CD4-positive, alpha-beta memory T cell (primary cell): ENCODE measurements around the gene KCNIP1. TPM values are rescaled to one million over a fixed set of nuclear protein-coding genes. Genes with fewer than 3 reads are reported as not detected.

ENCODE experiments used
- CTCF ChIA-PET: fragments of 350-600 bp; sonication (Branson Sonifier 250); formaldehyde crosslinking; loops from one replicate; lab custom pipeline; 2021; ENCODE audit warnings: inconsistent platforms; ENCODE audit not compliant: partially characterized antibody; lab: Charles Lee
- POLR2A ChIA-PET: fragments of 350-600 bp; sonication (Branson Sonifier 250); formaldehyde crosslinking; loops from one replicate; lab custom pipeline; 2021; ENCODE audit not compliant: partially characterized antibody; lab: Charles Lee
- DNase-seq, 5 donors: peaks; one replicate each; pipeline versions ENCODE4 v3.0.0 to v3.0.0-alpha.2; 2020 to 2022; ENCODE audit warnings: mixed read lengths in 1 of 5
- H3K27ac ChIP-seq: one replicate; pipeline ENCODE4 v1.7.0; 2013; ENCODE audit warnings: low read depth, low read length
- H3K27me3 ChIP-seq: 2 replicates; pipeline ENCODE4 v1.7.0; 2013; ENCODE audit warnings: mild to moderate bottlenecking, low read length, moderate library complexity; ENCODE audit not compliant: insufficient read depth
- H3K36me3 ChIP-seq: 2 replicates; pipeline ENCODE4 v1.7.0; 2013; ENCODE audit warnings: mild to moderate bottlenecking, low read length, moderate library complexity; ENCODE audit not compliant: insufficient read depth
- H3K4me1 ChIP-seq: 2 replicates; pipeline ENCODE4 v1.7.0; 2013; ENCODE audit warnings: mild to moderate bottlenecking, low read length, moderate library complexity; ENCODE audit not compliant: insufficient read depth
- H3K4me3 ChIP-seq, 2 donors: one replicate each; pipeline ENCODE4 v1.7.0; 2013; ENCODE audit warnings: low read length in 2 of 2, mild to moderate bottlenecking in 1 of 2
- H3K9me3 ChIP-seq, 2 donors: one replicate each; pipeline ENCODE4 v1.7.0; 2013; ENCODE audit warnings: low read length in 2 of 2, control low read depth in 1 of 2; ENCODE audit not compliant: control insufficient read depth in 1 of 2
- H3K27ac Mint-ChIP-seq, 7 donors: one replicate each; pipeline ENCODE4 v1.8.0; 2020 to 2021; ENCODE audit warnings: mixed read lengths in 7 of 7, mild to moderate bottlenecking in 6 of 7, inconsistent platforms in 3 of 7, moderate library complexity in 3 of 7
- H3K27me3 Mint-ChIP-seq, 2 donors: one replicate each; pipeline ENCODE4 v1.8.0; 2020 to 2021; ENCODE audit warnings: mixed read lengths in 2 of 2
- H3K36me3 Mint-ChIP-seq, 2 donors: one replicate each; pipeline ENCODE4 v1.8.0; 2020 to 2021; ENCODE audit warnings: mixed read lengths in 2 of 2, inconsistent platforms in 1 of 2, mild to moderate bottlenecking in 1 of 2
- H3K4me1 Mint-ChIP-seq, 4 donors: one replicate each; pipeline ENCODE4 v1.8.0; 2020 to 2021; ENCODE audit warnings: mixed read lengths in 4 of 4, mild to moderate bottlenecking in 1 of 4
- H3K4me3 Mint-ChIP-seq, 8 donors: one replicate each; pipeline ENCODE4 v1.8.0; 2020 to 2021; ENCODE audit warnings: mixed read lengths in 8 of 8, mild to moderate bottlenecking in 7 of 8, moderate library complexity in 6 of 8, inconsistent platforms in 3 of 8
- H3K9me3 Mint-ChIP-seq, 8 donors: one replicate each; pipeline ENCODE4 v1.8.0; 2020 to 2021; ENCODE audit warnings: mixed read lengths in 8 of 8, mild to moderate bottlenecking in 5 of 8, inconsistent platforms in 3 of 8, moderate library complexity in 1 of 8
- intact Hi-C: fragments of 100-400 bp; cut with micrococcal nuclease; formaldehyde crosslinking; loops from one replicate; pipeline ENCODE4 v1.15.1; 2023
- polyA plus RNA-seq, 2 donors: library from polyadenylated mRNA; unstranded; fragments of 300-500 nt; fragmentation: Illumina TruSeq; gene quantifications; one replicate each; pipeline ENCODE4 v1.2.3, GENCODE V29; 2021
- total RNA-seq, 2 experiments: library from RNA; stranded (reverse); gene quantifications; one replicate each; pipeline ENCODE4 v1.2.3, GENCODE V29; 2021

The KCNIP1 gene
- total and polyA plus RNA-seq, 4 experiments from 2014 or later = not detected

DNA sequence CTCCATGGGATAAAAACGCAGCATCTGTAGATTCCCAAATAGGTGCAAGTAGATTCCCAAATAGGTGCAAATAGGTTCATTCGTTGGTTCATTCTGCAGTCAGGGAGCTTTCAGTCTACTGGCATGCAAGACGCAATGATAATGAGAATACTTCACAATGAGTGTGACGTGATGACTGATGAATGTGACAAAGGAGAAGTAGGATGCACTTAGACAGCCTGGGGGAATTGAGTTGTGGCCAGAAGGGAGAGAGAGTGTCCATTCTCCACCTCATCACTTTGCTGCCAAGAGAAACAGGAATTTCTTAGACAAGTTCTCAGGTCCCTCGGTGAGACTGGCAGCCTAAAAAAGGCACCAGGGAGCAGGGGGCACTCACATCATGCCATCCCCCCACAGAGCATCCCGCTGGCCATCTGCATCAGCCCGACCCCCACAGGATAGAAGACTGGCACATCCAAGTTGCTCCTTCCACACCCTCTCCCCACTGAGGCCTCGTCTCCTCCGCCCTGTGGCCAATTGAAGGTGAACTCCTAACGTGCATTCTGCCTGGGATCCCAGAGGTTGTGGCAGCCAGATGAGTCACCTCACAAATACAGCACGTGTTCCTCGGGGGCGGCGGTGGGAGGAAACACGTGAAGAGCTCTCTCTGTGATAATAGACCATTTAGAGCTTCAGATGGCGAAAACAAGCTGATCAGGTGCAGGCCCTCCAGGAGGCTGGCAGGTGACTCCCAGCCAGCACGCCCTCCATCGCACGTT is 19.9 kb upstream of the KCNIP1 start:
- ChIA-PET CTCF (no interaction called here), POLR2A (no interaction called here)
- no peak overlapping the region for H3K4me3 ChIP-seq
- no peak for DNase-seq
- H3K4me1 ChIP-seq = no peaks in the 10 kb centered on the region
- intact Hi-C loops = no loop called here
- H3K27me3 ChIP-seq = no peaks in the 10 kb centered on the region
- H3K36me3 Mint-ChIP-seq = no peaks in the 10 kb centered on the region
- peaks cover 6 to 9% of the 10 kb centered on the region in 2 donors for H3K27me3 Mint-ChIP-seq
- H3K27ac ChIP-seq = no peak overlapping the region
- no peak overlapping the region for H3K4me3 Mint-ChIP-seq
- H3K9me3 Mint-ChIP-seq = no peaks in the 10 kb centered on the region
- no peak overlapping the region for H3K27ac Mint-ChIP-seq
- H3K4me1 Mint-ChIP-seq = peaks cover 0 to 2% (median under 1%) of the 10 kb centered on the region in 4 donors
- H3K36me3 ChIP-seq = no peaks in the 10 kb centered on the region
- H3K9me3 ChIP-seq = no peaks in the 10 kb centered on the region

DNA sequence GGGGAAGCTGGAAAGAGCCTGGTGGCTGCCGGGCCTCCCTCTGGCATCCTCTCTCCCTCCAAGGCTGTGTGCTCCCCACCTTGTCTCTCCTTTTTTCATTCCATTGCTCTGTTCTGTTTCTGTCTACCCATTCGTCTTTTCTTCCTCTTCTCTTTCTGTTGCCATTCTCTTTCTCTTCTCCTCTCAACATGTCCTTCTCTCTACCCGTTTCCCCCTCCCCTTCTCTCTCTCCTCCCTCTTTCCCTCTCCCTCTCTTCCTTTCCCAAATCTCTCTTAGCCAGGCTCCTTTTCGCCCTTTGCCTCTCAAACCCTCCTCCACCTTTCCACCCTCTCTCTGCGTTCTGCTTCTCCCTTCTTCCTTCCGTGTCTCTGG is 19.4 kb upstream of the KCNIP1 start:
- H3K9me3 ChIP-seq = no peaks in the 10 kb centered on the region
- ChIA-PET POLR2A (no interaction called here), CTCF (no interaction called here)
- H3K36me3 ChIP-seq = no peaks in the 10 kb centered on the region
- Mint-ChIP-seq H3K4me3 (no peak overlapping the region), H3K9me3 (no peaks in the 10 kb centered on the region), H3K27ac (peak overlapping the region in 2 of 7 donors; percentile 56 to 57), H3K36me3 (no peaks in the 10 kb centered on the region), H3K27me3 (peaks cover 6 to 9% of the 10 kb centered on the region in 2 donors), H3K4me1 (peaks cover 0 to 2% (median under 1%) of the 10 kb centered on the region in 4 donors)
- intact Hi-C loops = no loop called here
- DNase-seq = no peak
- H3K4me1 ChIP-seq = no peaks in the 10 kb centered on the region
- no peak overlapping the region for H3K4me3 ChIP-seq
- H3K27me3 ChIP-seq = no peaks in the 10 kb centered on the region
- no peak overlapping the region for H3K27ac ChIP-seq

DNA sequence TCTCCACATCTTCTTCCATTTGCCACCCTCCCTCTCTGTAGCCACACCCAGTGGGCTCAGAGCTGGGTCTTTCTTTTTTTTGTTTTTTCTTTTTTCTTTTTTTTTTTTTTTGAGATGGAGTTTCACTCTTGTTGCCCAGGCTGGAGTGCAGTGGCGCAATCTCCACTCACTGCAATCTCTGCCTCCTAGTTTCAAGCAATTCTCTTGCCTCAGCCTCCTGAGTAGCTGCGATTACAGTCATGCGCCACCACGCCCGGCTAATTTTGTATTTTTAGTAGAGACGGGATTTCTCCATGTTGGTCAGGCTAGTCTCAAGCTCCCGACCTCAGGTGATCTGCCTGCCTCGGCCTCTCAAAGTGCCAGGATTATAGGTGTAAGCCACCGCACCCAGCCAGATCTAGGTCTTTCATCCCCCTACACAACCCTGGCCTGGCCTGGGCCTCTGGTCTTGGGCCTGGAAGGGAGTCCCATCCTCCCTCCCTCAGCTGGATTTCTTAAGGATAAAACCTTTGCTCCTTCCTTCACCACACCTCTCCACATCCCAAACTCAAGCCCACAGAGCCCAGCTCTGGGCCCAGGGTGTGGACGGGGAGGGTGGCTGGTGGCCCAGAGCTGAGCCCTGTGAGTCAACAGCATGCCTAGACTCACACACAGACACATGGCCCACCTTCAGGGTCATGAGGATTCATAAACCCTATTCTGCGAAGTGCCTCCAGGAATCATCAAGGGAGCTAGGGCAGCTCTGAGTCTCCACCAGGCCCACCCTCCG is 18.8 kb upstream of the KCNIP1 start:
- peaks cover 6 to 9% of the 10 kb centered on the region in 2 donors for H3K27me3 Mint-ChIP-seq
- peak overlapping the region in 1 of 7 donors; percentile 56 for H3K27ac Mint-ChIP-seq
- no peak for DNase-seq
- ChIA-PET CTCF (no interaction called here), POLR2A (no interaction called here)
- intact Hi-C loops = no loop called here
- H3K4me3 Mint-ChIP-seq = no peak overlapping the region
- Histone ChIP-seq H3K36me3 (no peaks in the 10 kb centered on the region), H3K9me3 (no peaks in the 10 kb centered on the region), H3K4me1 (no peaks in the 10 kb centered on the region), H3K27ac (no peak overlapping the region), H3K4me3 (no peak overlapping the region), H3K27me3 (no peaks in the 10 kb centered on the region)
- peaks cover 0 to 2% (median under 1%) of the 10 kb centered on the region in 4 donors for H3K4me1 Mint-ChIP-seq
- no peaks in the 10 kb centered on the region for H3K9me3 Mint-ChIP-seq
- H3K36me3 Mint-ChIP-seq = no peaks in the 10 kb centered on the region

DNA sequence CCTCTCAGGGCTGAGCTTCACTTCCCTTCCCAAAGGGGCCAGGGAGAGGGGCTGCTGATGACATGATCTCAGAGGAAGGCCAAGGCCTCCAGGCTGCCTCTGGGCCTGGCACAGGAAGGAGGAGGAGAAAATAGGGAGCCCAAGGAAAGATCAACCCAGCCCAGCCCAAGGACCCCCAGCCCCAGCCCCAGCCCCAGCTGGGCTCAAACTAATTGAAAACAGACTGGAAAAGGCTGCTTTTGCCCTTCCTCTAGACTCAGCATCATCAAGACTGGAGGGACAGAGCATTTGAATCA is 18.3 kb upstream of the KCNIP1 start:
- H3K9me3 Mint-ChIP-seq = no peaks in the 10 kb centered on the region
- POLR2A ChIA-PET = no interaction called here
- no peaks in the 10 kb centered on the region for H3K36me3 Mint-ChIP-seq
- Histone ChIP-seq H3K4me1 (no peaks in the 10 kb centered on the region), H3K27ac (no peak overlapping the region), H3K27me3 (no peaks in the 10 kb centered on the region), H3K4me3 (no peak overlapping the region), H3K9me3 (no peaks in the 10 kb centered on the region), H3K36me3 (no peaks in the 10 kb centered on the region)
- CTCF ChIA-PET = no interaction called here
- H3K4me3 Mint-ChIP-seq = no peak overlapping the region
- intact Hi-C loops = no loop called here
- peaks cover 5 to 9% of the 10 kb centered on the region in 2 donors for H3K27me3 Mint-ChIP-seq
- H3K4me1 Mint-ChIP-seq = peaks cover 0 to 2% (median under 1%) of the 10 kb centered on the region in 4 donors
- DNase-seq = no peak
- no peak overlapping the region for H3K27ac Mint-ChIP-seq

DNA sequence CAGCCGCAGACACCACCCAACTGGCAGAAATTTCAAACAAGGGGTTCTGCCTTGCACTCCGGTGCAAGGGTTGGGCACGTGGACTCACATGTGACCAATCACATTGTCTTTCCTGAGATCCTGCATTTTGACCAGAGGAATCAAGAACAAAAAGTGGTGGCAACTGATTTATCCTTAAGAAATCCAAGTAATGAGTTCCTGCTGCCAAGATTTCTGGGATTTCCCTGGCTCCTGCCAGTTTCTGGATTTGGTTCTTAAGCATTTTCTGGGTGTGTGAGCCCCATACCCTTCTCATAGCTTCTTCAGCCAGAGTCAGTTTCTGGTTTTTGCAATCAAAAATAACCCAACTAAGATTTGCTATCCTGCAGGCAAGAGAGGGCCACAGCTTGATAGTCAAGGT is 17.4 kb upstream of the KCNIP1 start:
- DNase-seq = no peak
- Histone ChIP-seq H3K27ac (no peak overlapping the region), H3K27me3 (no peaks in the 10 kb centered on the region), H3K9me3 (no peaks in the 10 kb centered on the region), H3K4me3 (no peak overlapping the region), H3K4me1 (no peaks in the 10 kb centered on the region), H3K36me3 (no peaks in the 10 kb centered on the region)
- CTCF ChIA-PET = no interaction called here
- Mint-ChIP-seq H3K9me3 (no peaks in the 10 kb centered on the region), H3K36me3 (no peaks in the 10 kb centered on the region), H3K27ac (no peak overlapping the region), H3K4me1 (peaks cover 0 to 2% (median under 1%) of the 10 kb centered on the region in 4 donors), H3K27me3 (peaks cover 4 to 11% of the 10 kb centered on the region in 2 donors), H3K4me3 (no peak overlapping the region)
- POLR2A ChIA-PET = no interaction called here
- intact Hi-C loops = no loop called here

DNA sequence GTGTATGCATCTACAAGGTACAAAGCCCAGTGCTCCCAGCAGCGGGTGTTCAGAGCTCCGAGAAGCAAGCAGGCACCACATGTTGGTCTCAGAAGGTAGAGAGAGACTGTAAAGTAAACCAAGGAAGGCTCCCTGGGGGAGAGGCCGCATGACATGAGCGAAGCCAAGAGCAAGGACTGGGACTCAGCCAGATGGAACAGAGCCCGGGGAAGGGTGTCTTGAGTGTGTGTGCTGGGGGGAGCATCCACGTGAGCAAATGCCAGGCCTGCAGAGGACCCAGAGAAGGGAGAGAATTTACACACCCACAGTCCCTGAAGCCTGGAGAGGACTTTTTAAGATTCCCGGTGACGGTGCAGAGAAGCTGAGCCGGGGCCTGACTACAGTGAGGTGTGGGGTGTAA is 15.2 kb upstream of the KCNIP1 start:
- peaks cover 7% of the 10 kb centered on the region in 2 donors for H3K27me3 Mint-ChIP-seq
- no peak overlapping the region for H3K27ac ChIP-seq
- ChIA-PET POLR2A (no interaction called here), CTCF (no interaction called here)
- H3K27ac Mint-ChIP-seq = no peak overlapping the region
- H3K36me3 Mint-ChIP-seq = no peaks in the 10 kb centered on the region
- H3K4me3 Mint-ChIP-seq = no peak overlapping the region
- H3K9me3 Mint-ChIP-seq = no peaks in the 10 kb centered on the region
- DNase-seq = no peak
- no peaks in the 10 kb centered on the region for H3K36me3 ChIP-seq
- H3K9me3 ChIP-seq = no peaks in the 10 kb centered on the region
- H3K4me3 ChIP-seq = no peak overlapping the region
- H3K4me1 Mint-ChIP-seq = peaks cover 0 to 2% (median under 1%) of the 10 kb centered on the region in 4 donors
- no peaks in the 10 kb centered on the region for H3K27me3 ChIP-seq
- intact Hi-C loops = no loop called here
- no peaks in the 10 kb centered on the region for H3K4me1 ChIP-seq

DNA sequence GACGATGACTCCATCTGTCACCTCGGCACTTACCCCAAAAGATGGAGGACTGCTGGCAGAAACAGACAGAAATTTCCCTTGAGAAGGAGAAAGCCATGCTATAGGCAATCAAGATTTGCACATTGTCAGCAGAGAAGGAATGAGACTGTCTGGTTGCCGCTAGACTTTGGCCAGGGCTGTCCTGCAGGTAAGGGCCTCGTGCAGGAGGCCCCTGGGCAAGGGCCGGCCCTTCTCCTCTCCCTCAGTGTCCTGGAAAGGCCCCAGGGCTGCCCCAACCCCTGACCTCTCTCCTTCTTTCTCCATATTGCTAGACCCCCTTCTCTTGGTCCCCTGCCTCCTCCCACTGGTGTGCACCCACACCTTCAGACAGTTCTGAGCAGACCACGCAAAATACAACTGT is 14.6 kb upstream of the KCNIP1 start:
- Histone ChIP-seq H3K4me1 (no peaks in the 10 kb centered on the region), H3K27me3 (no peaks in the 10 kb centered on the region), H3K9me3 (no peaks in the 10 kb centered on the region), H3K27ac (no peak overlapping the region), H3K36me3 (no peaks in the 10 kb centered on the region), H3K4me3 (no peak overlapping the region)
- no peaks in the 10 kb centered on the region for H3K9me3 Mint-ChIP-seq
- peaks cover 0 to 2% (median under 1%) of the 10 kb centered on the region in 4 donors for H3K4me1 Mint-ChIP-seq
- H3K36me3 Mint-ChIP-seq = no peaks in the 10 kb centered on the region
- no peak overlapping the region for H3K4me3 Mint-ChIP-seq
- ChIA-PET POLR2A (no interaction called here), CTCF (no interaction called here)
- intact Hi-C loops = no loop called here
- H3K27me3 Mint-ChIP-seq = peaks cover 5 to 9% of the 10 kb centered on the region in 2 donors
- H3K27ac Mint-ChIP-seq = no peak overlapping the region
- DNase-seq = no peak
